Adrenal gland (tissue), 5 donors: ENCODE data around the gene TNNI3K.

Source experiments
- POLR2A ChIP-seq, 2 donors: fragments of 450-650 bp; IDR thresholded peaks; one replicate each; pipeline ENCODE4 v1.6.1; 2017; ENCODE audit warnings: antibody characterized with exemption in 2 of 2, mild to moderate bottlenecking in 2 of 2, moderate library complexity in 1 of 2
- TF ChIP-seq, protein P1 (sequence below), 6 experiments: fragments of 450-650 bp in 4 of 6; fragments of 200-600 bp in 2 of 6; sonication (generic) in 1 of 6; IDR thresholded peaks; 1 replicate in 5 of 6; 2 replicates in 1 of 6; pipeline versions ENCODE4 v1.5.1 to v1.8.0; 2016 to 2021; ENCODE audit warnings: antibody characterized with exemption in 6 of 6, mild to moderate bottlenecking in 2 of 6, moderate library complexity in 1 of 6
- donor health status: DM: no; HTN: no; CAD: no.

GRCh38 chr1:74592580-74593355 lies 357.6 kb downstream of the TNNI3K start:
- TF ChIP-seq, protein P1, sequence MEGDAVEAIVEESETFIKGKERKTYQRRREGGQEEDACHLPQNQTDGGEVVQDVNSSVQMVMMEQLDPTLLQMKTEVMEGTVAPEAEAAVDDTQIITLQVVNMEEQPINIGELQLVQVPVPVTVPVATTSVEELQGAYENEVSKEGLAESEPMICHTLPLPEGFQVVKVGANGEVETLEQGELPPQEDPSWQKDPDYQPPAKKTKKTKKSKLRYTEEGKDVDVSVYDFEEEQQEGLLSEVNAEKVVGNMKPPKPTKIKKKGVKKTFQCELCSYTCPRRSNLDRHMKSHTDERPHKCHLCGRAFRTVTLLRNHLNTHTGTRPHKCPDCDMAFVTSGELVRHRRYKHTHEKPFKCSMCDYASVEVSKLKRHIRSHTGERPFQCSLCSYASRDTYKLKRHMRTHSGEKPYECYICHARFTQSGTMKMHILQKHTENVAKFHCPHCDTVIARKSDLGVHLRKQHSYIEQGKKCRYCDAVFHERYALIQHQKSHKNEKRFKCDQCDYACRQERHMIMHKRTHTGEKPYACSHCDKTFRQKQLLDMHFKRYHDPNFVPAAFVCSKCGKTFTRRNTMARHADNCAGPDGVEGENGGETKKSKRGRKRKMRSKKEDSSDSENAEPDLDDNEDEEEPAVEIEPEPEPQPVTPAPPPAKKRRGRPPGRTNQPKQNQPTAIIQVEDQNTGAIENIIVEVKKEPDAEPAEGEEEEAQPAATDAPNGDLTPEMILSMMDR (IDR thresholded peaks at IDR 0.05), result no peak
- no peak for TF ChIP-seq POLR2A (IDR thresholded peaks at IDR 0.05)
